ENCODE data around the gene KRT20. TPM values are rescaled to one million over a fixed set of nuclear protein-coding genes. Genes with fewer than 3 reads are reported as not detected.
"Not testable (repeated sequence)": the region's sequence is repeated elsewhere in the genome, so short reads cannot be mapped to it uniquely, and the experiment has no call there.

KRT20 gene
- total RNA-seq, 1 donor from 2014 or later: not detected

- DNase-seq (ENCODE audit: low read depth, low spot score): no peak
- Mint-ChIP-seq H3K27ac (ENCODE audit: unreplicated experiment) (no peak overlapping the region), H3K9me3 (no peaks in the 10 kb centered on the region), H3K27me3 (ENCODE audit: low read depth) (no peaks in the 10 kb centered on the region), H3K36me3 (ENCODE audit: low read depth) (no peaks in the 10 kb centered on the region), H3K4me3 (no peak overlapping the region), H3K4me1 (peaks cover 7% of the 10 kb centered on the region)
- no peak for TF ChIP-seq CTCF (conservative IDR thresholded peaks at IDR 0.05)
Observed at GRCh38 chr17:40921026-40921425, 36.0 kb upstream of the KRT20 start.

GRCh38 chr17:40917116-40917515, 32.1 kb upstream of the KRT20 start:
- not testable (repeated sequence) for H3K4me3 Mint-ChIP-seq; DNase-seq (ENCODE audit: low read depth, low spot score); H3K9me3 Mint-ChIP-seq; H3K27me3 Mint-ChIP-seq (ENCODE audit: low read depth); H3K4me1 Mint-ChIP-seq; H3K36me3 Mint-ChIP-seq (ENCODE audit: low read depth); H3K27ac Mint-ChIP-seq (ENCODE audit: unreplicated experiment)

GRCh38 chr17:40916366-40916765, 31.3 kb upstream of the KRT20 start:
- no peak overlapping the region for H3K27ac Mint-ChIP-seq (ENCODE audit: unreplicated experiment)
- no peak for TF ChIP-seq CTCF (conservative IDR thresholded peaks at IDR 0.05)
- H3K27me3 Mint-ChIP-seq (ENCODE audit: low read depth): no peaks in the 10 kb centered on the region
- no peaks in the 10 kb centered on the region for H3K4me1 Mint-ChIP-seq
- H3K36me3 Mint-ChIP-seq (ENCODE audit: low read depth): no peaks in the 10 kb centered on the region
- DNase-seq (ENCODE audit: low read depth, low spot score): no peak
- no peaks in the 10 kb centered on the region for H3K9me3 Mint-ChIP-seq
- no peak overlapping the region for H3K4me3 Mint-ChIP-seq

- Mint-ChIP-seq H3K4me3 (no peak overlapping the region), H3K4me1 (no peaks in the 10 kb centered on the region), H3K9me3 (no peaks in the 10 kb centered on the region), H3K27me3 (ENCODE audit: low read depth) (no peaks in the 10 kb centered on the region), H3K36me3 (ENCODE audit: low read depth) (no peaks in the 10 kb centered on the region), H3K27ac (ENCODE audit: unreplicated experiment) (no peak overlapping the region)
- no peak for TF ChIP-seq CTCF (conservative IDR thresholded peaks at IDR 0.05)
- no peak for DNase-seq (ENCODE audit: low read depth, low spot score)
Observed at GRCh38 chr17:40915721-40916256, 30.7 kb upstream of the KRT20 start.

GRCh38 chr17:40915199-40915661, 30.2 kb upstream of the KRT20 start:
- Mint-ChIP-seq H3K4me3 (no peak overlapping the region), H3K27ac (ENCODE audit: unreplicated experiment) (no peak overlapping the region), H3K36me3 (ENCODE audit: low read depth) (no peaks in the 10 kb centered on the region), H3K27me3 (ENCODE audit: low read depth) (no peaks in the 10 kb centered on the region), H3K4me1 (peaks cover under 1% of the 10 kb centered on the region), H3K9me3 (no peaks in the 10 kb centered on the region)
- DNase-seq (ENCODE audit: low read depth, low spot score): no peak
- TF ChIP-seq CTCF (conservative IDR thresholded peaks at IDR 0.05): no peak

- no peaks in the 10 kb centered on the region for H3K36me3 Mint-ChIP-seq (ENCODE audit: low read depth)
- no peak for DNase-seq (ENCODE audit: low read depth, low spot score)
- H3K27ac Mint-ChIP-seq (ENCODE audit: unreplicated experiment): no peak overlapping the region
- no peaks in the 10 kb centered on the region for H3K9me3 Mint-ChIP-seq
- peaks cover 6% of the 10 kb centered on the region for H3K4me1 Mint-ChIP-seq
- no peak for TF ChIP-seq CTCF (conservative IDR thresholded peaks at IDR 0.05)
- no peak overlapping the region for H3K4me3 Mint-ChIP-seq
- H3K27me3 Mint-ChIP-seq (ENCODE audit: low read depth): peaks cover under 1% of the 10 kb centered on the region
Observed at GRCh38 chr17:40914075-40914855, 29.2 kb upstream of the KRT20 start.

All from neural crest cell (in vitro differentiated cells).